ENCODE results near the gene S1PR4. TPM values are rescaled to one million over a fixed set of nuclear protein-coding genes. Genes with fewer than 3 reads are reported as not detected.

The S1PR4 gene
- total and polyA plus RNA-seq, 9 of the 15 experiments (the other 6 are each of a cell fraction or from before 2014, with no cell fraction given), result 0.27 TPM; not detected in 8

GRCh38 chr19:3176715-3177501 is 1.7 kb upstream of the S1PR4 start (continued):
- TF ChIP-seq MAX (CRISPR knock-in tag; IDR thresholded peaks at IDR 0.05) (peak; percentile 50; the same call in 1 of the 2 replicates), MBD1 (CRISPR knock-in tag; IDR thresholded peaks at IDR 0.05) (no peak), KDM5B (IDR thresholded peaks at IDR 0.05; ENCODE audit: insufficient replicate concordance, low read depth, low read length) (peak; percentile 61), JUN (IDR thresholded peaks at IDR 0.05; ENCODE audit: borderline replicate concordance, low read depth, low read length) (peak; percentile 71), JUN (CRISPR knock-in tag; IDR thresholded peaks at IDR 0.05; ENCODE audit: borderline replicate concordance) (no peak), NFE2 (IDR thresholded peaks at IDR 0.05; ENCODE audit: low read depth) (peak; percentile 78), NEUROD1 (IDR thresholded peaks at IDR 0.05; ENCODE audit: borderline replicate concordance, low read depth, low read length, partially characterized antibody) (peak; percentile 17), HDAC2 (IDR thresholded peaks at IDR 0.05) (peak; percentile 44; the same call in 1 of the 2 replicates), RCOR1 (IDR thresholded peaks at IDR 0.05; ENCODE audit: borderline replicate concordance in 1 of 2, low read depth in 2 of 2, low read length in 2 of 2) (no peak; a peak in 1 of 4 replicates), TCF3 (CRISPR knock-in tag; IDR thresholded peaks at IDR 0.05) (peak; percentile 40; the same call in 1 of the 2 replicates), ZFX (CRISPR knock-in tag; IDR thresholded peaks at IDR 0.05) (peak; percentile 43), ARID1B (IDR thresholded peaks at IDR 0.05) (peak; percentile 70), C11orf30 (IDR thresholded peaks at IDR 0.05; ENCODE audit: low read depth) (peak; percentile 57), LEF1 (IDR thresholded peaks at IDR 0.05) (0 out of 2 replicates have a peak, but pooled peaks have one; percentile 23), POLR2H (tag; IDR thresholded peaks at IDR 0.05; ENCODE audit: low read depth) (no peak), ZNF551 (CRISPR knock-in tag; IDR thresholded peaks at IDR 0.05) (no peak), MTA3 (IDR thresholded peaks at IDR 0.05; ENCODE audit: borderline replicate concordance) (peak; percentile 57; the same call in 1 of the 2 replicates), ATF3 (IDR thresholded peaks at IDR 0.05) (peak; percentile 86), ATF3 (CRISPR knock-in tag; conservative IDR thresholded peaks at IDR 0.05) (no peak), MTA1 (IDR thresholded peaks at IDR 0.05; ENCODE audit: borderline replicate concordance) (0 out of 2 replicates have a peak, but pooled peaks have one; percentile 26), GATAD2A (IDR thresholded peaks at IDR 0.05) (0 out of 2 replicates have a peak, but pooled peaks have one; percentile 17), CREB1 (IDR thresholded peaks at IDR 0.05) (peak; percentile 24; the same call in 1 of the 2 replicates), CREB1 (CRISPR knock-in tag; IDR thresholded peaks at IDR 0.05) (no peak), ZNF316 (IDR thresholded peaks at IDR 0.05) (peak; percentile 11; the same call in 1 of the 2 replicates), SMARCA5 (IDR thresholded peaks at IDR 0.05) (peak; percentile 41; the same call in 1 of the 2 replicates), JUND (IDR thresholded peaks at IDR 0.05; ENCODE audit: borderline replicate concordance, low read depth, low read length) (peak; percentile 80), JUND (tag; IDR thresholded peaks at IDR 0.05; ENCODE audit: borderline replicate concordance, low read depth, low read length) (peak; percentile 82; the same call in 1 of the 3 replicates), CTBP1 (IDR thresholded peaks at IDR 0.05; ENCODE audit: borderline replicate concordance) (peak; percentile 76), SUPT5H (IDR thresholded peaks at IDR 0.05) (0 out of 2 replicates have a peak, but pooled peaks have one; percentile 24)

Data from K562 (cell line).